Right ventricle myocardium inferior (tissue), 1 donor: ENCODE results near the gene BCL11B. TPM values are rescaled to one million over a fixed set of nuclear protein-coding genes. Genes with fewer than 3 reads are reported as not detected.

Source experiments
- ATAC-seq: fragments of 200-7000 bp; cut with Tn5 transposase; one replicate; pipeline ENCODE4 v1.9.1; 2020; ENCODE audit warnings: mild to moderate bottlenecking, moderate library complexity
- DNase-seq: peaks from one replicate; pipeline ENCODE4 v3.0.0; 2021; ENCODE audit errors: missing footprints
- intact Hi-C: fragments of 100-400 bp; cut with DNase I; formaldehyde crosslinking; loops from one replicate; pipeline ENCODE4 v1.11.0; 2022
- total RNA-seq: library from RNA; stranded (reverse); fragmentation: NEBNext Ultra II Directional; extraction: Animal tissue kit (Norgen Biotek cat#: 25700); gene quantifications from one replicate; pipeline ENCODE4 v1.2.1, GENCODE V29; 2021
- donor health status: DM: no; HTN: yes; CAD: no; lungs with severe emphysema.

The BCL11B gene
- total RNA-seq, 1 donor from 2014 or later, result 0.14 TPM

- ATAC-seq (no peak), DNase-seq (no peak)
- intact Hi-C loops, result no loop called here
Measured at GRCh38 chr14:99289394-99290189, 17.6 kb upstream of the BCL11B start.

- intact Hi-C loops, result no loop called here
- ATAC-seq (no peak), DNase-seq (no peak)
Measured at GRCh38 chr14:99288948-99289347, 17.0 kb upstream of the BCL11B start.

- intact Hi-C loops, result no loop called here
- ATAC-seq (no peak), DNase-seq (no peak)
Measured at GRCh38 chr14:99287269-99287942, 15.4 kb upstream of the BCL11B start.

- DNase-seq (no peak), ATAC-seq (no peak)
- intact Hi-C loops, result no loop called here
Measured at GRCh38 chr14:99286761-99287160, 14.8 kb upstream of the BCL11B start.

GRCh38 chr14:99284254-99285004 lies 12.4 kb upstream of the BCL11B start:
- ATAC-seq, result no peak
- intact Hi-C loops, result no loop called here
- DNase-seq, result no peak

- intact Hi-C loops, result no loop called here
- ATAC-seq, result no peak
- DNase-seq, result no peak
Measured at GRCh38 chr14:99282261-99283050, 10.5 kb upstream of the BCL11B start.

- ATAC-seq, result no peak
- intact Hi-C loops, result no loop called here
- no peak for DNase-seq
Measured at GRCh38 chr14:99281396-99281795, 9.4 kb upstream of the BCL11B start.

GRCh38 chr14:99280852-99281251 lies 8.9 kb upstream of the BCL11B start:
- no peak for ATAC-seq
- intact Hi-C loops, result no loop called here

GRCh38 chr14:99280066-99280731 lies 8.2 kb upstream of the BCL11B start:
- intact Hi-C loops, result no loop called here
- DNase-seq (no peak), ATAC-seq (no peak)

More at GRCh38 chr14:99280852-99281251, 8.9 kb upstream of the BCL11B start:
- DNase-seq, result no peak

GRCh38 chr14:99278836-99279235 lies 6.8 kb upstream of the BCL11B start:
- ATAC-seq (no peak), DNase-seq (no peak)
- intact Hi-C loops, result no loop called here

- no peak for ATAC-seq
- DNase-seq, result no peak
- intact Hi-C loops, result no loop called here
Measured at GRCh38 chr14:99277530-99277929, 5.5 kb upstream of the BCL11B start.

GRCh38 chr14:99276482-99276881 lies 4.5 kb upstream of the BCL11B start:
- ATAC-seq (no peak), DNase-seq (no peak)
- intact Hi-C loops, result no loop called here

GRCh38 chr14:99275222-99275584 lies 3.2 kb upstream of the BCL11B start:
- intact Hi-C loops, result no loop called here
- ATAC-seq (no peak), DNase-seq (no peak)

- ATAC-seq, result peak; percentile 75
Measured at GRCh38 chr14:99274346-99275221, 2.6 kb upstream of the BCL11B start.

GRCh38 chr14:99273766-99274345 lies 1.9 kb upstream of the BCL11B start:
- DNase-seq (no peak), ATAC-seq (no peak)
- intact Hi-C loops, result no loop called here

More at GRCh38 chr14:99274346-99275221, 2.6 kb upstream of the BCL11B start:
- intact Hi-C loops, result no loop called here
- no peak for DNase-seq

- intact Hi-C loops, result no loop called here
- ATAC-seq (no peak), DNase-seq (no peak)
Measured at GRCh38 chr14:99272899-99273765, 1.1 kb upstream of the BCL11B start.

- ATAC-seq (no peak), DNase-seq (no peak)
- intact Hi-C loops, result no loop called here
Measured at GRCh38 chr14:99272632-99272898, 568 bp upstream of the BCL11B start.
